Measurements from ENCODE around the gene ENPP3. TPM values are rescaled to one million over a fixed set of nuclear protein-coding genes. Genes with fewer than 3 reads are reported as not detected.

The ENPP3 gene
- total RNA-seq, 1 experiment from 2014 or later, result 0.15 TPM

- H2BK12ac ChIP-seq (ENCODE audit: insufficient read length, low read depth, low read length), result no peak overlapping the region
- H3K14ac ChIP-seq (ENCODE audit: insufficient read depth, low read length), result no peak overlapping the region
- H3K79me1 ChIP-seq (ENCODE audit: insufficient read depth, low read depth, low read length, poor library complexity, severe bottlenecking), result no peaks in the 10 kb centered on the region
- no peaks in the 10 kb centered on the region for H3K79me2 ChIP-seq (ENCODE audit: insufficient read depth, low read length)
- no peak overlapping the region for H3K23ac ChIP-seq (ENCODE audit: insufficient read length, low read depth, low read length)
- Mint-ChIP-seq H3K9me3 (peaks cover under 1 to 1% of the 10 kb centered on the region in 2 experiments; a peak in 3 of 5 replicates), H3K27me3 (ENCODE audit: low read depth) (no peaks in the 10 kb centered on the region; the same call in none of the 2 replicates), H3K4me3 (no peak overlapping the region), H3K27ac (no peak overlapping the region), H3K4me1 (peaks cover 7 to 10% of the 10 kb centered on the region in 2 experiments), H3K36me3 (ENCODE audit: insufficient read depth in 1 of 3, low read depth in 3 of 3) (peaks cover 0 to under 1% (median 0%) of the 10 kb centered on the region in 3 experiments; a peak in 2 of 7 replicates)
- no peak overlapping the region for H3K18ac ChIP-seq (ENCODE audit: insufficient read length, low read depth, low read length)
- no peak overlapping the region for H2BK15ac ChIP-seq (ENCODE audit: low read depth, low read length)
- no peak overlapping the region for H2BK120ac ChIP-seq (ENCODE audit: low read depth, low read length, poor library complexity, severe bottlenecking)
- no peak overlapping the region for H3K4me2 ChIP-seq (ENCODE audit: insufficient read depth, insufficient read length, low read length)
- no peak for DNase-seq
- H4K8ac ChIP-seq (replicated peaks; ENCODE audit: insufficient read length, low read depth, low read length), result no peak overlapping the region
- H4K91ac ChIP-seq (ENCODE audit: insufficient read length, low read depth, low read length), result no peak overlapping the region
- no peaks in the 10 kb centered on the region for H3K27me3 ChIP-seq (ENCODE audit: insufficient read depth, low read length)
- no peak overlapping the region for H3K4ac ChIP-seq (ENCODE audit: low read depth, low read length)
- H3K9ac ChIP-seq (ENCODE audit: extremely low read depth, insufficient read length, low read length), result no peak overlapping the region
- H2BK20ac ChIP-seq (ENCODE audit: low read depth, low read length, poor library complexity, severe bottlenecking), result no peak overlapping the region
- H3K4me1 ChIP-seq (ENCODE audit: insufficient read depth, low read length), result no peaks in the 10 kb centered on the region; the same call in 1 of the 2 replicates
- no peak for TF ChIP-seq CTCF (conservative IDR thresholded peaks at IDR 0.05)
- no peak overlapping the region for H3K56ac ChIP-seq (ENCODE audit: insufficient read length, low read depth, low read length)
- H4K20me1 ChIP-seq (ENCODE audit: control insufficient read depth, insufficient read depth, insufficient read length), result no peaks in the 10 kb centered on the region
- H3K9me3 ChIP-seq (ENCODE audit: control insufficient read depth, low read depth, low read length), result no peaks in the 10 kb centered on the region
- no CpG with 5 or more reads among the region's 2 CpGs for WGBS (ENCODE audit: extremely low coverage, insufficient read length, low lambda C conversion rate)
- no peak overlapping the region for H2BK5ac ChIP-seq (ENCODE audit: insufficient read length, low read length)
- H3T11ph ChIP-seq (ENCODE audit: low read length), result no peak overlapping the region
- no peak overlapping the region for H3K27ac ChIP-seq (ENCODE audit: insufficient read length, low read depth, low read length)
- no peak overlapping the region for H4K5ac ChIP-seq (ENCODE audit: insufficient read length, low read depth, low read length)
- no peaks in the 10 kb centered on the region for H3K23me2 ChIP-seq (ENCODE audit: insufficient read length, low read depth, low read length, poor library complexity, severe bottlenecking)
- no peak overlapping the region for H2AFZ ChIP-seq (ENCODE audit: low read length)
- H2AK5ac ChIP-seq (ENCODE audit: insufficient read length, low read length), result no peak overlapping the region
Observed at GRCh38 chr6:131721161-131721560, 84.1 kb downstream of the ENPP3 start.

Data from H9 (cell line).